DMS153 (cell line): ENCODE measurements around the gene FBXO36.

Experiments used
- DNase-seq: peaks from one replicate; lab custom pipeline; 2025; lab: John Stamatoyannopoulos, UW

The FBXO36 gene

GRCh38 chr2:230050136-230050535 lies 127.8 kb downstream of the FBXO36 start:
- DNase-seq, result no peak

DNA sequence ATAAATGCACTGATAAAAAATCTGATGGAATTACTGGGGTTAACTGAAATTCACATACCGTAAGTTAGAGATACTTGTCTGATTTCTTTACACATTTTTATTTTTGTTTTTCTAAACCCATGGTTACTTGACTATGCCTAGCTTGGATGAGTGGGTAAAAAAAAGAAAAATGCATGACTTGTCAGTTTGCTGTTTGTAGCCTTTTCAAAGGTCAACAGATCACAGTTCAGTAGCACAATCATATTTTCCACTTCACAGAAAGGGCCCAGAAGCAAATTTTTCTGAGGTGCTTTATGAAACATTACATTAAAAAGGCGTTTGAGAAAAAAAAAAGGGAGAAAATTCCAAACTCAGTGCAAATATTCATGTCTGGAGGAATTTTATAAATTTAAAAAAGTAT lies 130.0 kb downstream of the FBXO36 start:
- DNase-seq, result no peak

- DNase-seq, result no peak
Observed at GRCh38 chr2:230053753-230054478, 131.6 kb downstream of the FBXO36 start.

- DNase-seq, result no peak
Observed at GRCh38 chr2:230060672-230061293, 138.5 kb downstream of the FBXO36 start.
